Measurements from ENCODE around the gene CC2D1A. TPM values are rescaled to one million over a fixed set of nuclear protein-coding genes. Genes with fewer than 3 reads are reported as not detected.

CC2D1A gene
- total RNA-seq, 6 donors from 2014 or later, result 30.4 to 95.3 (median 35.3) TPM

- no peaks in the 10 kb centered on the region for H3K27me3 ChIP-seq
- H3K9me3 ChIP-seq, result no peaks in the 10 kb centered on the region
- ATAC-seq (ENCODE audit: low FRiP score in 2 of 2), result no peak
- H3K4me3 ChIP-seq, result no peak overlapping the region
- WGBS, 2 donors, result 93 to 94% methylated on average over 5 of the region's 5 CpGs
- H3K4me1 ChIP-seq, result peaks cover 17 to 27% (median 23%) of the 10 kb centered on the region in 4 donors
- no peak for TF ChIP-seq EP300 (IDR thresholded peaks at IDR 0.05)
- no peak for TF ChIP-seq POLR2A (IDR thresholded peaks at IDR 0.05)
- no peak for TF ChIP-seq CTCF (IDR thresholded peaks at IDR 0.05)
- no peak for TF ChIP-seq POLR2AphosphoS5 (IDR thresholded peaks at IDR 0.05)
- no peaks in the 10 kb centered on the region for H3K36me3 ChIP-seq
- no peak overlapping the region for H3K27ac ChIP-seq
- no peak for DNase-seq
Measured at GRCh38 chr19:13875824-13876223, 30.2 kb upstream of the CC2D1A start.

GRCh38 chr19:13876834-13877233 lies 29.2 kb upstream of the CC2D1A start, which contains the start of gene NANOS3:
Gene NANOS3 (plus strand): TSS chr19:13877134. CDS start chr19:13877249, 115 bp downstream.
- H3K4me1 ChIP-seq, result peaks cover 27 to 37% (median 33%) of the 10 kb centered on the region in 4 donors
- H3K27ac ChIP-seq, result no peak within 1 kb of the TSS
- 64 to 100% methylated on average over 1 to 5 of the region's 5 CpGs for WGBS, 2 donors
- no peaks in the 10 kb centered on the region for H3K27me3 ChIP-seq
- no peak for TF ChIP-seq CTCF (IDR thresholded peaks at IDR 0.05)
- TF ChIP-seq POLR2A (IDR thresholded peaks at IDR 0.05), result no peak
- no peak for TF ChIP-seq POLR2AphosphoS5 (IDR thresholded peaks at IDR 0.05)
- TF ChIP-seq EP300 (IDR thresholded peaks at IDR 0.05), result no peak
- ATAC-seq (ENCODE audit: low FRiP score in 2 of 2) (no peak), DNase-seq (no peak)
- H3K4me3 ChIP-seq, result no peak within 1 kb of the TSS
- H3K36me3 ChIP-seq, result no peaks in the 10 kb centered on the region
- H3K9me3 ChIP-seq, result no peaks in the 10 kb centered on the region

GRCh38 chr19:13877303-13877702 lies 28.7 kb upstream of the CC2D1A start:
- WGBS, 2 donors, result 89 to 93% methylated on average over 14 to 27 of the region's 27 CpGs
- H3K4me3 ChIP-seq, result no peak overlapping the region
- TF ChIP-seq POLR2AphosphoS5 (IDR thresholded peaks at IDR 0.05) (no peak), CTCF (IDR thresholded peaks at IDR 0.05) (no peak), POLR2A (IDR thresholded peaks at IDR 0.05) (no peak), EP300 (IDR thresholded peaks at IDR 0.05) (no peak)
- H3K4me1 ChIP-seq, result peaks cover 29 to 41% (median 38%) of the 10 kb centered on the region in 4 donors
- no peaks in the 10 kb centered on the region for H3K36me3 ChIP-seq
- no peaks in the 10 kb centered on the region for H3K9me3 ChIP-seq
- H3K27ac ChIP-seq, result no peak overlapping the region
- ATAC-seq (ENCODE audit: low FRiP score in 2 of 2) (no peak), DNase-seq (peak in 1 of 2 donors; percentile 81)
- no peaks in the 10 kb centered on the region for H3K27me3 ChIP-seq

GRCh38 chr19:13880059-13881043 lies 25.6 kb upstream of the CC2D1A start:
- Histone ChIP-seq H3K36me3 (no peaks in the 10 kb centered on the region), H3K27me3 (no peaks in the 10 kb centered on the region), H3K27ac (peak overlapping the region; percentile 68 to 86 (median 83)), H3K4me3 (peak overlapping the region in 3 of 4 donors; percentile 13 to 41 (median 31)), H3K4me1 (peaks cover 22 to 42% (median 33%) of the 10 kb centered on the region in 4 donors), H3K9me3 (no peaks in the 10 kb centered on the region)
- TF ChIP-seq EP300 (IDR thresholded peaks at IDR 0.05), result peak in 1 of 4 donors; percentile 67
- TF ChIP-seq CTCF (IDR thresholded peaks at IDR 0.05), result peak; percentile 98 to 100 (median 100)
- TF ChIP-seq POLR2AphosphoS5 (IDR thresholded peaks at IDR 0.05), result peak; percentile 65 to 71
- TF ChIP-seq POLR2A (IDR thresholded peaks at IDR 0.05), result no peak
- DNase-seq (peak; percentile 99), ATAC-seq (ENCODE audit: low FRiP score in 2 of 2) (peak; percentile 97 to 98)
- 11 to 12% methylated on average over 15 to 17 of the region's 34 CpGs for WGBS, 2 donors

All from upper lobe of left lung (tissue), 6 donors.